ENCODE data around the gene ADD2. TPM values are rescaled to one million over a fixed set of nuclear protein-coding genes. Genes with fewer than 3 reads are reported as not detected.
A peak's percentile ranks its signal among the peaks of the same experiment; 100 is the strongest.

Gene ADD2
- total RNA-seq, 1 experiment from 2014 or later = 124 TPM

GRCh38 chr2:70725505-70725904 lies 42.5 kb downstream of the ADD2 start:
- no CpG with 5 or more reads among the region's 3 CpGs for WGBS (ENCODE audit: extremely low coverage, insufficient read length, low lambda C conversion rate)
- no peak overlapping the region for H4K5ac ChIP-seq (ENCODE audit: insufficient read length, low read depth, low read length)
- peaks cover 0 to 14% (median 2%) of the 10 kb centered on the region in 3 experiments; a peak in 5 of 7 replicates for H3K36me3 Mint-ChIP-seq (ENCODE audit: insufficient read depth in 1 of 3, low read depth in 3 of 3)
- no peak overlapping the region for H3K4me2 ChIP-seq (ENCODE audit: insufficient read depth, insufficient read length, low read length)
- H3K4me1 ChIP-seq (ENCODE audit: insufficient read depth, low read length) = peaks cover 31% of the 10 kb centered on the region; the same call in 1 of the 2 replicates
- H3T11ph ChIP-seq (ENCODE audit: low read length) = no peak overlapping the region
- no peak overlapping the region for H3K27ac ChIP-seq (ENCODE audit: insufficient read length, low read depth, low read length)
- no peaks in the 10 kb centered on the region; the same call in 1 of the 2 replicates for H3K27me3 Mint-ChIP-seq (ENCODE audit: low read depth)
- TF ChIP-seq CTCF (conservative IDR thresholded peaks at IDR 0.05) = no peak
- no peak overlapping the region for H3K14ac ChIP-seq (ENCODE audit: insufficient read depth, low read length)
- H3K9me3 ChIP-seq (ENCODE audit: control insufficient read depth, low read depth, low read length) = no peaks in the 10 kb centered on the region
- H3K18ac ChIP-seq (ENCODE audit: insufficient read length, low read depth, low read length) = no peak overlapping the region
- peaks cover 69% of the 10 kb centered on the region; the same call in 1 of the 2 replicates for H3K79me2 ChIP-seq (ENCODE audit: insufficient read depth, low read length)
- H4K8ac ChIP-seq (replicated peaks; ENCODE audit: insufficient read length, low read depth, low read length) = no peak overlapping the region
- no peaks in the 10 kb centered on the region for H3K23me2 ChIP-seq (ENCODE audit: insufficient read length, low read depth, low read length, poor library complexity, severe bottlenecking)
- no peak overlapping the region for H3K9ac ChIP-seq (ENCODE audit: extremely low read depth, insufficient read length, low read length)
- no peak overlapping the region for H2BK120ac ChIP-seq (ENCODE audit: low read depth, low read length, poor library complexity, severe bottlenecking)
- H3K4me1 Mint-ChIP-seq = peaks cover 55 to 57% of the 10 kb centered on the region in 2 experiments
- H2BK15ac ChIP-seq (ENCODE audit: low read depth, low read length) = no peak overlapping the region
- H4K20me1 ChIP-seq (ENCODE audit: control insufficient read depth, insufficient read depth, insufficient read length) = no peaks in the 10 kb centered on the region
- H3K27me3 ChIP-seq (ENCODE audit: insufficient read depth, low read length) = no peaks in the 10 kb centered on the region
- no peak overlapping the region for H2BK20ac ChIP-seq (ENCODE audit: low read depth, low read length, poor library complexity, severe bottlenecking)
- DNase-seq = peak; percentile 6
- H3K4me3 Mint-ChIP-seq = no peak overlapping the region
- no peaks in the 10 kb centered on the region for H3K9me3 Mint-ChIP-seq
- H3K79me1 ChIP-seq (ENCODE audit: insufficient read depth, low read depth, low read length, poor library complexity, severe bottlenecking) = peaks cover 11% of the 10 kb centered on the region
- H4K91ac ChIP-seq (ENCODE audit: insufficient read length, low read depth, low read length) = no peak overlapping the region
- H3K4ac ChIP-seq (ENCODE audit: low read depth, low read length) = no peak overlapping the region
- no peak overlapping the region for H3K56ac ChIP-seq (ENCODE audit: insufficient read length, low read depth, low read length)
- H2AK5ac ChIP-seq (ENCODE audit: insufficient read length, low read length) = no peak overlapping the region
- no peak overlapping the region for H3K23ac ChIP-seq (ENCODE audit: insufficient read length, low read depth, low read length)
- H2AFZ ChIP-seq (ENCODE audit: low read length) = no peak overlapping the region
- no peak overlapping the region for H2BK12ac ChIP-seq (ENCODE audit: insufficient read length, low read depth, low read length)
- peak overlapping the region in 1 of 3 experiments; percentile 53; a peak in 2 of 7 replicates for H3K27ac Mint-ChIP-seq
- no peak overlapping the region for H2BK5ac ChIP-seq (ENCODE audit: insufficient read length, low read length)

Data from H9 (cell line).